Suppressor macrophage treated with lipopolysaccharide for 1 hour (primary cell): ENCODE data around the gene UCMA.

Source experiments
- DNase-seq, 3 donors: peaks; one replicate each; pipeline ENCODE4 v3.0.0-alpha.2; 2020 to 2022

Gene UCMA

GRCh38 chr10:13231808-13232207, 2.4 kb downstream of the UCMA start:
- DNase-seq = no peak

- DNase-seq = no peak
Measured at GRCh38 chr10:13231190-13231589, 3.0 kb downstream of the UCMA start.

- no peak for DNase-seq
Measured at GRCh38 chr10:13227031-13227430, 7.1 kb downstream of the UCMA start.

- DNase-seq = no peak
Measured at GRCh38 chr10:13225601-13226000, 8.6 kb downstream of the UCMA start.

GRCh38 chr10:13224210-13224995, 9.8 kb downstream of the UCMA start:
- no peak for DNase-seq

- DNase-seq = no peak
Measured at GRCh38 chr10:13223241-13223640, 10.9 kb downstream of the UCMA start.

GRCh38 chr10:13222566-13222965, 11.6 kb downstream of the UCMA start:
- no peak for DNase-seq

GRCh38 chr10:13222151-13222550, 12.0 kb downstream of the UCMA start:
- DNase-seq = no peak

GRCh38 chr10:13221572-13221971, 12.6 kb downstream of the UCMA start:
- no peak for DNase-seq

- DNase-seq = no peak
Measured at GRCh38 chr10:13219685-13220670, 14.2 kb downstream of the UCMA start.

- DNase-seq = no peak
Measured at GRCh38 chr10:13218878-13219277, 15.3 kb downstream of the UCMA start.

GRCh38 chr10:13213163-13213562, 21.0 kb downstream of the UCMA start:
- DNase-seq = no peak

GRCh38 chr10:13206546-13207443, 27.4 kb downstream of the UCMA start:
- DNase-seq = peak; percentile 13 to 35 (median 31)

- DNase-seq = no peak
Measured at GRCh38 chr10:13206091-13206490, 28.1 kb downstream of the UCMA start.

- DNase-seq = no peak
Measured at GRCh38 chr10:13201132-13201531, 33.0 kb downstream of the UCMA start.

- no peak for DNase-seq
Measured at GRCh38 chr10:13195016-13195415, 39.2 kb downstream of the UCMA start.

- DNase-seq = no peak
Measured at GRCh38 chr10:13193637-13194036, 40.5 kb downstream of the UCMA start.

GRCh38 chr10:13191362-13191761, 42.8 kb downstream of the UCMA start:
- no peak for DNase-seq

- no peak for DNase-seq
Measured at GRCh38 chr10:13190816-13191215, 43.4 kb downstream of the UCMA start.

- no peak for DNase-seq
Measured at GRCh38 chr10:13189961-13190360, 44.2 kb downstream of the UCMA start.

GRCh38 chr10:13188593-13188992, 45.6 kb downstream of the UCMA start:
- DNase-seq = no peak

- DNase-seq = no peak
Measured at GRCh38 chr10:13187135-13187534, 47.0 kb downstream of the UCMA start.
